Thyroid gland (tissue), 4 donors: ENCODE results near the gene SGF29.
"Not testable (repeated sequence)": the region's sequence is repeated elsewhere in the genome, so short reads cannot be mapped to it uniquely, and the experiment has no call there.

Experiments used
- CTCF ChIP-seq, 6 experiments: fragments of 200-600 bp in 3 of 6; fragments of 450-650 bp in 3 of 6; sonication (generic) in 3 of 6; IDR thresholded peaks; one replicate each; pipeline ENCODE4 v1.5.1; 2016 to 2019; ENCODE audit warnings: antibody characterized with exemption in 6 of 6, mild to moderate bottlenecking in 2 of 6, inconsistent platforms in 1 of 6, moderate library complexity in 1 of 6
- POLR2A ChIP-seq, 2 donors: fragments of 450-650 bp; IDR thresholded peaks; one replicate each; pipeline ENCODE4 v1.6.1; 2017; ENCODE audit warnings: antibody characterized with exemption in 2 of 2, mild to moderate bottlenecking in 2 of 2, moderate library complexity in 1 of 2

- not testable (repeated sequence) for TF ChIP-seq CTCF, POLR2A (IDR thresholded peaks at IDR 0.05)
Measured at GRCh38 chr16:28614561-28614960, 60.8 kb downstream of the SGF29 start.
